Gastroesophageal sphincter (tissue), 2 donors: ENCODE measurements around the gene IYD.

Source experiments
- EP300 ChIP-seq: sonication (generic); formaldehyde crosslinking; IDR thresholded peaks from one replicate; pipeline ENCODE4 v1.6.1; 2017; ENCODE audit warnings: antibody characterized with exemption, mild to moderate bottlenecking
- POLR2A ChIP-seq, 2 donors: fragments of 450-650 bp; IDR thresholded peaks; one replicate each; pipeline ENCODE4 v1.6.1; 2017; ENCODE audit warnings: antibody characterized with exemption in 2 of 2, mild to moderate bottlenecking in 2 of 2, moderate library complexity in 1 of 2

GRCh38 chr6:150366118-150366778, 2.6 kb upstream of the IYD start:
- TF ChIP-seq EP300 (no peak), POLR2A (IDR thresholded peaks at IDR 0.05) (no peak)
